GM12872 (cell line): ENCODE results near the gene SH2D4B.
A peak's percentile ranks its signal among the peaks of the same experiment; 100 is the strongest.

Experiments used
- TF ChIP-seq, protein P1 (sequence below): IDR thresholded peaks from 3 replicates; pipeline ENCODE4 v1.5.1; 2011; ENCODE audit warnings: low read depth, mild to moderate bottlenecking, low read length, moderate library complexity; ENCODE audit not compliant: insufficient read depth

The SH2D4B gene

GRCh38 chr10:80496555-80497172 lies 41.0 kb upstream of the SH2D4B start:
- TF ChIP-seq, protein P1, sequence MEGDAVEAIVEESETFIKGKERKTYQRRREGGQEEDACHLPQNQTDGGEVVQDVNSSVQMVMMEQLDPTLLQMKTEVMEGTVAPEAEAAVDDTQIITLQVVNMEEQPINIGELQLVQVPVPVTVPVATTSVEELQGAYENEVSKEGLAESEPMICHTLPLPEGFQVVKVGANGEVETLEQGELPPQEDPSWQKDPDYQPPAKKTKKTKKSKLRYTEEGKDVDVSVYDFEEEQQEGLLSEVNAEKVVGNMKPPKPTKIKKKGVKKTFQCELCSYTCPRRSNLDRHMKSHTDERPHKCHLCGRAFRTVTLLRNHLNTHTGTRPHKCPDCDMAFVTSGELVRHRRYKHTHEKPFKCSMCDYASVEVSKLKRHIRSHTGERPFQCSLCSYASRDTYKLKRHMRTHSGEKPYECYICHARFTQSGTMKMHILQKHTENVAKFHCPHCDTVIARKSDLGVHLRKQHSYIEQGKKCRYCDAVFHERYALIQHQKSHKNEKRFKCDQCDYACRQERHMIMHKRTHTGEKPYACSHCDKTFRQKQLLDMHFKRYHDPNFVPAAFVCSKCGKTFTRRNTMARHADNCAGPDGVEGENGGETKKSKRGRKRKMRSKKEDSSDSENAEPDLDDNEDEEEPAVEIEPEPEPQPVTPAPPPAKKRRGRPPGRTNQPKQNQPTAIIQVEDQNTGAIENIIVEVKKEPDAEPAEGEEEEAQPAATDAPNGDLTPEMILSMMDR, result no peak

DNA sequence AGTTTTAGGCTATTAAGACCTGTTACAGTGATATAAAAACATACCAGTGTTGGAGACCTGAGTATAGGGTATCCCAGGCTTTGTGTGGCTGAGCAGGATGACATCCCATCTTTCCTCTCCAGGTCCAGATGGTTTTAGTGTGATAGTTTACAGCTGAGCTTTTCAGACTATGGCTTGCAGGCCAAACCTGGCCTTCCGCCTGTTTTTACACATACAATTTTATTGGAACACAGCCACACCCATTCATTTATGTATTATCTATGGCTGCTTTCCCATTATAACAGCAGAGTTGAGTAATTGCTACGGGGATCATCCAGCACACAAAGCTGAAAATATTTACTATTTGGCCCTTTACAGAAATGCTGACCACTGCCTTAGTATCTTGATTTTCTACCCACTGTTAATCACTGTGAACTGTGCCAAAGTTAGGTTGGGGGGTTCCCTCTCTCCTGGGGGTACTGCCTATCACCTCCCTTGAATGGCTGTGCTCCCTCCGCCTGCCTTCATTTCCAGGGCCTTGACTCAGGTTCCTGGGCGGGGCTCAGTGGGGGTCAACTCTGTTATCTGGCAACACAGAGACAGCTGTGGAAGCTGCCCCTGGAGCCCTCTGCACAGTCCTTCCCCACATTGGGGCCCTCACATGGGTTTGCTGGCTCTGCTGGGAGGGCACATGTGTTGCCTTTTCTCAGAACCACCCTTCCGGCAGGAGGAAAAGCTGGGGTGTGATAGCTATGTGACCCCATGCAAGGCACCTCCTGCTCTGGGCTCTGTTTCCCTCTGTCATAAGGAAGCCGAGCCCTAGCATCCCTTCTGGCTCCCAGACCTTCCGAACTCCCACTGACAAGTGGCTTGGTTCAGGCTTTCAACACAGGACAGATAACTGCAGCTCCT lies 40.3 kb upstream of the SH2D4B start:
- TF ChIP-seq, protein P1, result no peak

DNA sequence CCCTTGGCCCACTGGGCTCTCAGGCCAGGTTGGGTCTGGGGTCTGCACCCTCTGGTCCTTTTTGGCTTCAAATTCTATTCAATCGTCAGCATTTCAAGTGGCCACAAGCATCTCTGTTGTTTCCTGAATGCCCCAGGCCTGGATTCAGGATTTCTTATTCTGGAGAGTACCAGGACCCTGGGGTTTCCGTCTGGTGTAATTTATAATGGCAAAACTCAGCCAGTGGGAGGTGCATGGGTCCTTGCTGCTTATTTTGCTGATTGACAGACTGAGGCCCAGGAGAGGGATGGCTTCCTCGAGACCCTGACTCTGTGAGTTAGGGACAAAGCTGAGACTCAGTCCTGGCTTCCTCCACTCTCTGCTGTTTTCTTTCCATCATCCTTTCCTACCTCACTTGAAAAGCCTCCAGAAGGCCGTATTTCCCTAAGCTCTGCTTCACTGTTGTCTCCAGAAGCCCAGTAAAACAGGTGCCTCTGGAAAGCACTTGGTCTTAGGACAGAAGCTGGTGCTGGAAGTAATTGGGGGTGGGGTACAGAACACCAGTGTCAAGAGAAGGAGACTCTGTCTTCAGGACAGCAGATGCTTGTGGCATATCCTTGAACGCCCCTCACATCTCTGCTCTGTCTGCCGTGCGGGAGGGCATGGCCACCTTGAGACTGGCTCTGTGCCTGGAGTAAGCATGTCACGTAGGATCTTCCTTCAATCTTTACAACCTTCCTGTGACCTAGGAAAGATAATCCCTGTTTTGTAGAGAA lies 39.4 kb upstream of the SH2D4B start:
- TF ChIP-seq, protein P1, result no peak

- TF ChIP-seq, protein P1, result no peak
Measured at GRCh38 chr10:80498833-80499741, 38.6 kb upstream of the SH2D4B start.

DNA sequence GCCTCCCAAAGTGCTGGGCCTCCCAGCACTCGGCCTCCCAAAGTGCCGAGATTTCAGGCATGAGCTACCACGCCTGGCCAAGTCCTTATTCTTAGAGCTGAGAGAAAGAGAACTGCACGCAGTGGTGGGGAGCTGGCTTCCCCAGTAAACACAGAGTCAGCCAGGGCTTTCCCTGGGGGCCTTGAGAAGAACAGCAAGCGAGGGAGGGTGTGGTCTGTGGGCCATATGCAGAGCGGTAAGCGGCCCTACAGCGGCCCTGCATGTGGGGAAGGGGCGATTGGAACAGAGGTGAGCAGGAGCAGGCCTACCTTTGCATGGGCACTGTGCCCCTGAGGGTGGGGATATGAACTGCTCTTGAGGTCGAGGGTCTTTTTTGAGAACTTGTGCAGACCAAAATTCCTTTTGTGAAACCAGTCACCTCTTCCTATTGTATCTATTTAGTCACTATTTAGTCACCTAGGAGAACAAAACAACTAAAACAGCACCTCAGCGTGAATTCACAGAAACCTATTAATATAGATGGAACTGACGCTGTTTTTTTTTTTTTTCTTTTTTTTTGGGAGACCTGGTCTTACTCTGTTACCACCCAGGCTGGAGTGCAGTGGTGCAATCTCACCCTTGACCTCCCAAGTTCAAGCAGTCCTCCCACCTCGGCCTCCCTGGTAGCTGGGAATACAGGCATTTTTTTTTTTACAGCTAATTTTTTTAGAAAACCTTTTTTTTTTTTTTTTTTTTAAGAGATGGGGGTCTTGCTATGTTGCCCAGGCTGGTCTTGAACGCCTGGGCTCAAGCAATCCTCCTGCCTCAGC lies 36.9 kb upstream of the SH2D4B start:
- TF ChIP-seq, protein P1, result peak; percentile 26; the same call in 1 of the 3 replicates

GRCh38 chr10:80501381-80501912 lies 36.3 kb upstream of the SH2D4B start:
- TF ChIP-seq, protein P1, result no peak
